GM21528 (cell line): ENCODE data around the gene NOX5.

Experiments used
- ATAC-seq: cut with Tn5 transposase; IDR thresholded peaks from one replicate; pipeline ENCODE4 v1.9.1; 2021; ENCODE audit warnings: mild to moderate bottlenecking, moderate library complexity; ENCODE audit not compliant: unreplicated experiment, low FRiP score

The NOX5 gene

GRCh38 chr15:68990992-68991500, 23.4 kb upstream of the NOX5 start:
- ATAC-seq = no peak

- no peak for ATAC-seq
Measured at GRCh38 chr15:68991723-68992122, 22.8 kb upstream of the NOX5 start.

GRCh38 chr15:68992696-68993095, 21.8 kb upstream of the NOX5 start:
- no peak for ATAC-seq

- no peak for ATAC-seq
Measured at GRCh38 chr15:68993276-68993675, 21.2 kb upstream of the NOX5 start.

- ATAC-seq = no peak
Measured at GRCh38 chr15:68994149-68994548, 20.3 kb upstream of the NOX5 start.

GRCh38 chr15:68994981-68995761, 19.3 kb upstream of the NOX5 start:
- no peak for ATAC-seq

GRCh38 chr15:68997050-68997449, 17.4 kb upstream of the NOX5 start:
- ATAC-seq = no peak

- ATAC-seq = no peak
Measured at GRCh38 chr15:68997930-68998777, 16.3 kb upstream of the NOX5 start.

GRCh38 chr15:68999091-68999490, 15.4 kb upstream of the NOX5 start:
- no peak for ATAC-seq

- no peak for ATAC-seq
Measured at GRCh38 chr15:69000091-69000490, 14.4 kb upstream of the NOX5 start.

- no peak for ATAC-seq
Measured at GRCh38 chr15:69000725-69001503, 13.6 kb upstream of the NOX5 start.

- ATAC-seq = no peak
Measured at GRCh38 chr15:69002783-69003182, 11.7 kb upstream of the NOX5 start.

GRCh38 chr15:69004011-69004410, 10.5 kb upstream of the NOX5 start:
- ATAC-seq = no peak

GRCh38 chr15:69008056-69008455, 6.4 kb upstream of the NOX5 start:
- ATAC-seq = no peak

GRCh38 chr15:69009341-69009740, 5.2 kb upstream of the NOX5 start:
- ATAC-seq = no peak

GRCh38 chr15:69011641-69012040, 2.9 kb upstream of the NOX5 start:
- no peak for ATAC-seq

GRCh38 chr15:69012761-69013364, 1.6 kb upstream of the NOX5 start:
- no peak for ATAC-seq

GRCh38 chr15:69013726-69014406, 629 bp upstream of the NOX5 start:
- no peak for ATAC-seq

- ATAC-seq = no peak
Measured at GRCh38 chr15:69015591-69015990, 1.1 kb downstream of the NOX5 start.
